GM10266 (cell line): ENCODE data around the gene MAN1A1.

ENCODE experiments used
- DNase-seq: peaks from one replicate; pipeline ENCODE4 v3.0.0; 2012; ENCODE audit errors: extremely low spot score
- CTCF ChIP-seq: IDR thresholded peaks from 2 replicates; pipeline ENCODE4 v1.5.1; 2012; ENCODE audit warnings: mild to moderate bottlenecking, low read depth; ENCODE audit not compliant: control insufficient read depth, insufficient read depth; ENCODE audit errors: missing control alignments

The MAN1A1 gene

GRCh38 chr6:119322034-119322433 lies 27.5 kb downstream of the MAN1A1 start:
- TF ChIP-seq CTCF = no peak
- no peak for DNase-seq

GRCh38 chr6:119319694-119320093 lies 29.9 kb downstream of the MAN1A1 start:
- DNase-seq = no peak
- TF ChIP-seq CTCF = no peak

- DNase-seq = no peak
- no peak for TF ChIP-seq CTCF
Observed at GRCh38 chr6:119318730-119319129, 30.8 kb downstream of the MAN1A1 start.

- DNase-seq = no peak
- TF ChIP-seq CTCF = no peak
Observed at GRCh38 chr6:119318176-119318575, 31.4 kb downstream of the MAN1A1 start.

- no peak for DNase-seq
- no peak for TF ChIP-seq CTCF
Observed at GRCh38 chr6:119317007-119317406, 32.6 kb downstream of the MAN1A1 start.

GRCh38 chr6:119314885-119315272 lies 34.7 kb downstream of the MAN1A1 start:
- DNase-seq = peak; percentile 14
- no peak for TF ChIP-seq CTCF

- peak; percentile 12 for DNase-seq
- TF ChIP-seq CTCF = no peak
Observed at GRCh38 chr6:119313937-119314884, 35.4 kb downstream of the MAN1A1 start.
